Cardiac fibroblast (primary cell): Measurements from ENCODE around the gene IFNL1.
A peak's percentile ranks its signal among the peaks of the same experiment; 100 is the strongest.

Experiments
- DNase-seq, 2 donors: peaks; one replicate each; pipeline versions ENCODE4 v3.0.0 to v3.0.0-alpha.2; 2010; ENCODE audit warnings: low read depth in 2 of 2
- H3K4me3 ChIP-seq, 2 donors: replicated peaks in 1 of 2; 1 replicate in 1 of 2; 2 replicates in 1 of 2; pipeline ENCODE4 v1.5.1; 2011; ENCODE audit warnings: low read depth in 2 of 2, low read length in 2 of 2, mild to moderate bottlenecking in 2 of 2, moderate library complexity in 1 of 2
- CTCF ChIP-seq: IDR thresholded peaks from one replicate; pipeline ENCODE4 v1.5.1; 2011; ENCODE audit warnings: low read depth, mild to moderate bottlenecking, low read length, inconsistent platforms

The IFNL1 gene

GRCh38 chr19:39342647-39343305 is 46.6 kb downstream of the IFNL1 start:
- peak; percentile 19 to 36 for DNase-seq
- no peak for TF ChIP-seq CTCF

GRCh38 chr19:39345956-39346355 is 49.7 kb downstream of the IFNL1 start:
- TF ChIP-seq CTCF = no peak
- DNase-seq = no peak
- no peak overlapping the region for H3K4me3 ChIP-seq

More at GRCh38 chr19:39342647-39343305, 46.6 kb downstream of the IFNL1 start:
- H3K4me3 ChIP-seq = peak overlapping the region; percentile 77 to 94

GRCh38 chr19:39347332-39348164 is 51.3 kb downstream of the IFNL1 start:
- DNase-seq = peak in 1 of 2 donors; percentile 48
- no peak overlapping the region for H3K4me3 ChIP-seq
- TF ChIP-seq CTCF = no peak
